Osteocyte (in vitro differentiated cells): ENCODE results near the gene DBF4B. TPM values are rescaled to one million over a fixed set of nuclear protein-coding genes. Genes with fewer than 3 reads are reported as not detected.

Experiments used
- DNase-seq: peaks from one replicate; pipeline ENCODE4 v3.0.0; 2021; ENCODE audit warnings: mixed read lengths; ENCODE audit not compliant: unreplicated experiment; ENCODE audit errors: extremely low spot score
- H3K27ac Mint-ChIP-seq: one replicate; pipeline ENCODE4 v1.8.0; 2021; ENCODE audit warnings: mild to moderate bottlenecking, mixed read lengths; ENCODE audit not compliant: unreplicated experiment
- H3K27me3 Mint-ChIP-seq: one replicate; pipeline ENCODE4 v1.8.0; 2021; ENCODE audit warnings: mixed read lengths; ENCODE audit not compliant: unreplicated experiment
- H3K36me3 Mint-ChIP-seq: one replicate; pipeline ENCODE4 v1.8.0; 2021; ENCODE audit warnings: mixed read lengths; ENCODE audit not compliant: unreplicated experiment
- H3K4me1 Mint-ChIP-seq: one replicate; pipeline ENCODE4 v1.8.0; 2021; ENCODE audit warnings: mixed read lengths; ENCODE audit not compliant: unreplicated experiment
- H3K4me3 Mint-ChIP-seq: one replicate; pipeline ENCODE4 v1.8.0; 2021; ENCODE audit warnings: mild to moderate bottlenecking, moderate library complexity, mixed read lengths; ENCODE audit not compliant: unreplicated experiment
- H3K9me3 Mint-ChIP-seq: one replicate; pipeline ENCODE4 v1.8.0; 2021; ENCODE audit warnings: mixed read lengths; ENCODE audit not compliant: unreplicated experiment
- CTCF ChIP-seq: fragments of 200-600 bp; sonication (generic); IDR thresholded peaks from 2 replicates; pipeline ENCODE4 v1.5.0; 2021; ENCODE audit warnings: antibody characterized with exemption, mild to moderate bottlenecking, moderate library complexity
- total RNA-seq: library from RNA; stranded (reverse); gene quantifications from 2 replicates; pipeline ENCODE4 v1.2.1, GENCODE V29; 2021

Gene DBF4B
- total RNA-seq, 1 donor from 2014 or later = 9.2 TPM

GRCh38 chr17:44792276-44792675, 83.8 kb downstream of the DBF4B start:
- no peak for TF ChIP-seq CTCF
- Mint-ChIP-seq H3K27me3 (no peaks in the 10 kb centered on the region), H3K27ac (no peak overlapping the region), H3K36me3 (no peaks in the 10 kb centered on the region), H3K4me1 (peaks cover 30% of the 10 kb centered on the region), H3K4me3 (no peak overlapping the region), H3K9me3 (no peaks in the 10 kb centered on the region)
- DNase-seq = no peak

- no peak overlapping the region for H3K4me3 Mint-ChIP-seq
- peak overlapping the region; percentile 93 for H3K27ac Mint-ChIP-seq
- no peaks in the 10 kb centered on the region for H3K9me3 Mint-ChIP-seq
- TF ChIP-seq CTCF = no peak
- DNase-seq = no peak
- H3K27me3 Mint-ChIP-seq = no peaks in the 10 kb centered on the region
- H3K4me1 Mint-ChIP-seq = peaks cover 37% of the 10 kb centered on the region
- no peaks in the 10 kb centered on the region for H3K36me3 Mint-ChIP-seq
These were observed 85.7 kb downstream of the DBF4B start for GRCh38 chr17:44793885-44794842.

GRCh38 chr17:44794851-44795413, 86.5 kb downstream of the DBF4B start:
- Mint-ChIP-seq H3K36me3 (peaks cover 2% of the 10 kb centered on the region), H3K4me3 (no peak overlapping the region), H3K4me1 (peaks cover 37% of the 10 kb centered on the region), H3K27ac (peak overlapping the region; percentile 93), H3K9me3 (no peaks in the 10 kb centered on the region), H3K27me3 (no peaks in the 10 kb centered on the region)
- no peak for DNase-seq
- TF ChIP-seq CTCF = no peak

- H3K27ac Mint-ChIP-seq = peak overlapping the region; percentile 93
- peaks cover 37% of the 10 kb centered on the region for H3K4me1 Mint-ChIP-seq
- no peaks in the 10 kb centered on the region for H3K27me3 Mint-ChIP-seq
- no peak for DNase-seq
- no peaks in the 10 kb centered on the region for H3K9me3 Mint-ChIP-seq
- TF ChIP-seq CTCF = no peak
- peaks cover 2% of the 10 kb centered on the region for H3K36me3 Mint-ChIP-seq
- no peak overlapping the region for H3K4me3 Mint-ChIP-seq
These were observed 87.0 kb downstream of the DBF4B start for GRCh38 chr17:44795421-44795820.

GRCh38 chr17:44795928-44796327, 87.5 kb downstream of the DBF4B start:
- TF ChIP-seq CTCF = no peak
- peaks cover 2% of the 10 kb centered on the region for H3K36me3 Mint-ChIP-seq
- no peak overlapping the region for H3K4me3 Mint-ChIP-seq
- no peaks in the 10 kb centered on the region for H3K9me3 Mint-ChIP-seq
- DNase-seq = no peak
- no peaks in the 10 kb centered on the region for H3K27me3 Mint-ChIP-seq
- H3K4me1 Mint-ChIP-seq = peaks cover 37% of the 10 kb centered on the region
- H3K27ac Mint-ChIP-seq = peak overlapping the region; percentile 93
